ENCODE results near the gene BRD9. TPM values are rescaled to one million over a fixed set of nuclear protein-coding genes. Genes with fewer than 3 reads are reported as not detected.

BRD9 gene
- total and polyA plus RNA-seq, 2 of the 4 experiments (the other 2 are of a cell fraction), result 22.0 to 43.4 TPM

GRCh38 chr5:891117-891836 is 1.3 kb downstream of the BRD9 start (continued):
- no peak for TF ChIP-seq CTCF (conservative IDR thresholded peaks at IDR 0.05; ENCODE audit: low read depth, low read length)

GRCh38 chr5:889075-889710 is 3.4 kb downstream of the BRD9 start:
- no peak for DNase-seq
- H4K8ac ChIP-seq (ENCODE audit: low read depth in 2 of 2, low read length in 2 of 2), result no peak overlapping the region
- H3K79me1 ChIP-seq (ENCODE audit: low read depth in 1 of 2, low read length in 2 of 2), result peaks cover 34 to 59% of the 10 kb centered on the region in 2 experiments
- H2BK120ac ChIP-seq (ENCODE audit: low read depth, low read length), result no peak overlapping the region
- CTCF ChIA-PET, result interaction anchor here (1.4 kb wide), 1 partner anchor 13 kb away, joined by 3 read pairs; no protein-coding TSS in a partner anchor
- H3K4ac ChIP-seq (ENCODE audit: low read depth, low read length), result no peak overlapping the region
- H3K27me3 ChIP-seq (ENCODE audit: control insufficient read depth, insufficient read depth, low read length), result no peaks in the 10 kb centered on the region
- H3K56ac ChIP-seq (ENCODE audit: extremely low read depth, insufficient read depth, low read length), result no peak overlapping the region
- in situ Hi-C loops (cut with MboI; ENCODE audit: low sequenced_read_pairs) (no loop called here), dilution Hi-C loops (cut with HindIII; ENCODE audit: low sequenced_read_pairs, unreplicated experiment) (no loop called here), intact Hi-C loops (cut with micrococcal nuclease) (no loop called here)
- H3K4me1 ChIP-seq (ENCODE audit: control insufficient read depth, insufficient read depth, low read length), result peaks cover 8% of the 10 kb centered on the region
- no peak overlapping the region for H3K14ac ChIP-seq (replicated peaks; ENCODE audit: low read depth, low read length)
- ATAC-seq (ENCODE audit: low read depth), result no peak
- no peak overlapping the region for H2AK5ac ChIP-seq (ENCODE audit: low read depth, low read length)
- no CpG with 5 or more reads among the region's 15 CpGs for WGBS, 2 experiments (ENCODE audit: extremely low coverage in 2 of 2, insufficient read length in 1 of 2)
- no peak overlapping the region for H2AFZ ChIP-seq (replicated peaks; ENCODE audit: low read length, poor library complexity)
- no peak overlapping the region for H4K91ac ChIP-seq (ENCODE audit: insufficient read depth, low read depth, low read length)
- H3K36me3 ChIP-seq (ENCODE audit: control insufficient read depth, insufficient read depth, low read length), result peaks cover 58% of the 10 kb centered on the region
- BruUV-seq (replicated peaks), result no TSS peak
- no peak overlapping the region for H3K18ac ChIP-seq (ENCODE audit: low read depth, low read length)
- H3K23ac ChIP-seq (ENCODE audit: low read depth, low read length), result no peak overlapping the region
- H3K4me2 ChIP-seq (ENCODE audit: low read depth, low read length), result no peak overlapping the region
- H4K5ac ChIP-seq (ENCODE audit: low read depth, low read length), result no peak overlapping the region
- H2BK20ac ChIP-seq (ENCODE audit: low read depth, low read length), result no peak overlapping the region
- POLR2A ChIA-PET (ENCODE audit: unreplicated experiment), result no interaction called here
- H2BK15ac ChIP-seq (ENCODE audit: low read depth, low read length), result no peak overlapping the region
- H2BK5ac ChIP-seq (ENCODE audit: low read depth, low read length, poor library complexity, severe bottlenecking), result no peak overlapping the region
- H2AK9ac ChIP-seq (replicated peaks; ENCODE audit: low read depth, low read length, poor library complexity), result peak overlapping the region; percentile 18
- H3K27ac ChIP-seq (ENCODE audit: insufficient read depth, low read length), result no peak overlapping the region
- H3K9me1 ChIP-seq (ENCODE audit: insufficient read depth, low read length), result no peaks in the 10 kb centered on the region; the same call in 1 of the 2 replicates
- no peaks in the 10 kb centered on the region for H3K9me3 ChIP-seq (ENCODE audit: control insufficient read depth, insufficient read depth, low read length)
- H3K9ac ChIP-seq (ENCODE audit: low read depth, low read length), result no peak overlapping the region
- H4K20me1 ChIP-seq (ENCODE audit: insufficient read depth, low read length), result peaks cover 5% of the 10 kb centered on the region; the same call in 1 of the 2 replicates
- H3K4me3 ChIP-seq (ENCODE audit: insufficient read depth, low read depth, low read length), result no peak overlapping the region
- no peak for TF ChIP-seq CTCF (conservative IDR thresholded peaks at IDR 0.05; ENCODE audit: low read depth, low read length)
- TF ChIP-seq RCOR1 (IDR thresholded peaks at IDR 0.05; ENCODE audit: insufficient replicate concordance, low read length), result no peak
- no peak for TF ChIP-seq FOS (IDR thresholded peaks at IDR 0.05; ENCODE audit: low read depth, low read length)
- no peak for TF ChIP-seq CEBPB (IDR thresholded peaks at IDR 0.05; ENCODE audit: low read depth, low read length)
- TF ChIP-seq, protein P1, sequence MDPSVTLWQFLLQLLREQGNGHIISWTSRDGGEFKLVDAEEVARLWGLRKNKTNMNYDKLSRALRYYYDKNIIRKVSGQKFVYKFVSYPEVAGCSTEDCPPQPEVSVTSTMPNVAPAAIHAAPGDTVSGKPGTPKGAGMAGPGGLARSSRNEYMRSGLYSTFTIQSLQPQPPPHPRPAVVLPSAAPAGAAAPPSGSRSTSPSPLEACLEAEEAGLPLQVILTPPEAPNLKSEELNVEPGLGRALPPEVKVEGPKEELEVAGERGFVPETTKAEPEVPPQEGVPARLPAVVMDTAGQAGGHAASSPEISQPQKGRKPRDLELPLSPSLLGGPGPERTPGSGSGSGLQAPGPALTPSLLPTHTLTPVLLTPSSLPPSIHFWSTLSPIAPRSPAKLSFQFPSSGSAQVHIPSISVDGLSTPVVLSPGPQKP (IDR thresholded peaks at IDR 0.05; ENCODE audit: borderline replicate concordance, low read depth, low read length), result no peak
- no peak for TF ChIP-seq MXI1 (IDR thresholded peaks at IDR 0.05; ENCODE audit: borderline replicate concordance, low read depth, low read length)
- no peak for TF ChIP-seq SMC3 (IDR thresholded peaks at IDR 0.05; ENCODE audit: low read depth, low read length)
- TF ChIP-seq RAD21 (IDR thresholded peaks at IDR 0.05; ENCODE audit: low read length), result no peak
- TF ChIP-seq NFE2L2 (IDR thresholded peaks at IDR 0.05; ENCODE audit: low read depth, low read length), result no peak

Measured in IMR-90 (cell line).